ENCODE measurements around the gene ADCK1. TPM values are rescaled to one million over a fixed set of nuclear protein-coding genes. Genes with fewer than 3 reads are reported as not detected.

Gene ADCK1
- total RNA-seq, 1 experiment from 2014 or later, result 5.7 TPM

GRCh38 chr14:77869340-77869739, 69.4 kb downstream of the ADCK1 start:
- no peak for DNase-seq
- no peak overlapping the region for H3K9ac ChIP-seq (ENCODE audit: low read length)
- H3K27me3 ChIP-seq (ENCODE audit: low read length), result no peaks in the 10 kb centered on the region
- no peak for ATAC-seq
- H3K36me3 ChIP-seq (ENCODE audit: low read depth, low read length), result no peaks in the 10 kb centered on the region
- no peak overlapping the region for H3K27ac ChIP-seq (ENCODE audit: low read length)
- no peaks in the 10 kb centered on the region for H3K9me2 ChIP-seq (replicated peaks; ENCODE audit: low read length)
- POLR2A ChIA-PET (ENCODE audit: unreplicated experiment), result no interaction called here
- no peaks in the 10 kb centered on the region for H3F3A ChIP-seq (ENCODE audit: low read length, unreplicated experiment)
- CTCF ChIA-PET, result no interaction called here
- intact Hi-C loops (cut with micrococcal nuclease), result no loop called here
- no peak overlapping the region for H3K4me3 ChIP-seq (ENCODE audit: low read length)
- BruUV-seq (replicated peaks), result no TSS peak
- H3K9me3 ChIP-seq (ENCODE audit: low read length), result no peaks in the 10 kb centered on the region
- H2AFZ ChIP-seq (ENCODE audit: low read length), result no peak overlapping the region
- no peaks in the 10 kb centered on the region for H3K79me2 ChIP-seq (ENCODE audit: low read length)
- no peaks in the 10 kb centered on the region for H3K4me1 ChIP-seq (ENCODE audit: insufficient read depth, low read length)
- H4K20me1 ChIP-seq (ENCODE audit: low read length), result no peaks in the 10 kb centered on the region
- no peak overlapping the region for H3K4me2 ChIP-seq (ENCODE audit: low read length)
- no peak for TF ChIP-seq CTCF (conservative IDR thresholded peaks at IDR 0.05; ENCODE audit: low read depth, low read length)
- TF ChIP-seq EZH2 (IDR thresholded peaks at IDR 0.05; ENCODE audit: low read length, unreplicated experiment), result no peak
- TF ChIP-seq EZH2phosphoT487 (IDR thresholded peaks at IDR 0.05; ENCODE audit: borderline replicate concordance, low read length), result no peak

- H4K20me1 ChIP-seq (ENCODE audit: low read length), result no peaks in the 10 kb centered on the region
- DNase-seq (no peak), ATAC-seq (no peak)
- no peaks in the 10 kb centered on the region for H3K4me1 ChIP-seq (ENCODE audit: insufficient read depth, low read length)
- intact Hi-C loops (cut with micrococcal nuclease), result no loop called here
- TF ChIP-seq EZH2 (IDR thresholded peaks at IDR 0.05; ENCODE audit: low read length, unreplicated experiment) (no peak), EZH2phosphoT487 (IDR thresholded peaks at IDR 0.05; ENCODE audit: borderline replicate concordance, low read length) (no peak), CTCF (conservative IDR thresholded peaks at IDR 0.05; ENCODE audit: low read depth, low read length) (no peak)
- BruUV-seq (replicated peaks), result no TSS peak
- H3K9me2 ChIP-seq (replicated peaks; ENCODE audit: low read length), result no peaks in the 10 kb centered on the region
- H3K9ac ChIP-seq (ENCODE audit: low read length), result no peak overlapping the region
- no peaks in the 10 kb centered on the region for H3K79me2 ChIP-seq (ENCODE audit: low read length)
- H3K27ac ChIP-seq (ENCODE audit: low read length), result no peak overlapping the region
- no peak overlapping the region for H3K4me2 ChIP-seq (ENCODE audit: low read length)
- H3K9me3 ChIP-seq (ENCODE audit: low read length), result no peaks in the 10 kb centered on the region
- CTCF ChIA-PET, result no interaction called here
- no peaks in the 10 kb centered on the region for H3F3A ChIP-seq (ENCODE audit: low read length, unreplicated experiment)
- POLR2A ChIA-PET (ENCODE audit: unreplicated experiment), result no interaction called here
- H3K4me3 ChIP-seq (ENCODE audit: low read length), result no peak overlapping the region
- H3K27me3 ChIP-seq (ENCODE audit: low read length), result no peaks in the 10 kb centered on the region
- no peaks in the 10 kb centered on the region for H3K36me3 ChIP-seq (ENCODE audit: low read depth, low read length)
- no peak overlapping the region for H2AFZ ChIP-seq (ENCODE audit: low read length)
Measured at GRCh38 chr14:77870646-77871045, 70.7 kb downstream of the ADCK1 start.

- ChIA-PET CTCF (interaction anchor here (0.6 kb wide), 1 partner anchor 156 kb away, joined by 7 read pairs; no protein-coding TSS in a partner anchor), POLR2A (ENCODE audit: unreplicated experiment) (no interaction called here)
- Histone ChIP-seq H3K9ac (ENCODE audit: low read length) (no peak overlapping the region), H3K36me3 (ENCODE audit: low read depth, low read length) (no peaks in the 10 kb centered on the region), H2AFZ (ENCODE audit: low read length) (no peak overlapping the region), H3K27me3 (ENCODE audit: low read length) (no peaks in the 10 kb centered on the region), H3K79me2 (ENCODE audit: low read length) (no peaks in the 10 kb centered on the region), H4K20me1 (ENCODE audit: low read length) (no peaks in the 10 kb centered on the region), H3F3A (ENCODE audit: low read length, unreplicated experiment) (no peaks in the 10 kb centered on the region), H3K9me2 (replicated peaks; ENCODE audit: low read length) (no peaks in the 10 kb centered on the region), H3K4me3 (ENCODE audit: low read length) (no peak overlapping the region), H3K9me3 (ENCODE audit: low read length) (no peaks in the 10 kb centered on the region), H3K4me1 (ENCODE audit: insufficient read depth, low read length) (no peaks in the 10 kb centered on the region), H3K4me2 (ENCODE audit: low read length) (no peak overlapping the region), H3K27ac (ENCODE audit: low read length) (no peak overlapping the region)
- no TSS peak for BruUV-seq (replicated peaks)
- ATAC-seq (no peak), DNase-seq (no peak)
- no peak for TF ChIP-seq EZH2phosphoT487 (IDR thresholded peaks at IDR 0.05; ENCODE audit: borderline replicate concordance, low read length)
- no peak for TF ChIP-seq EZH2 (IDR thresholded peaks at IDR 0.05; ENCODE audit: low read length, unreplicated experiment)
- no peak for TF ChIP-seq CTCF (conservative IDR thresholded peaks at IDR 0.05; ENCODE audit: low read depth, low read length)
- intact Hi-C loops (cut with micrococcal nuclease), result no loop called here
Measured at GRCh38 chr14:77872152-77872551, 72.2 kb downstream of the ADCK1 start.
